ENCODE results near the gene MYO10.
"Not testable (repeated sequence)": the region's sequence is repeated elsewhere in the genome, so short reads cannot be mapped to it uniquely, and the experiment has no call there.

The MYO10 gene

GRCh38 chr5:16936150-16936988, at the start of gene MYO10:
TSS of gene MYO10 (minus strand) at chr5:16936288. CDS start at chr5:16935808, 480 bp downstream.
- intact Hi-C loops (cut with DNase I): no loop called here
- DNase-seq: peak in 37 of 42 donors; percentile 21 to 78 (median 55)

DNA sequence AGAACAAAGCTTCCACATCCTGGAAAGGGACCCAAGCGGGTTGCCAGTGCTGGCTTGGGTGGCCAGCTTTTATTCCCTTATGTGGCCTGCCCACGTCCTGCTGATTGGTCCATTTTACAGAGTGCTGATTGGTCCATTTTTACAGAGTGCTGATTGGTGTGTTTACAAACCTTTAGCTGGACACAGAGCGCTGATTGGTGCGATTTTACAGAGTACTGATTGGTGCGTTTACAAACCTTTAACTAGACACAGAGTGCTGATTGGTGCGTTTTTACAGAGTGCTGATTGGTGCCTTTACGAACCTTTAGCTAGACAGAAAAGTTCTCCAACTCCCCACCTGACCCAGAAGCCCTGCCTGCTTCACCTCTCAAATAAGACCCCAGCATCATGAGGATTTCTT, 49.2 kb upstream of the MYO10 start:
- intact Hi-C loops (cut with DNase I); DNase-seq: not testable (repeated sequence)

GRCh38 chr5:16983972-16984371, 47.9 kb upstream of the MYO10 start:
- DNase-seq: no peak
- intact Hi-C loops (cut with DNase I): no loop called here

DNA sequence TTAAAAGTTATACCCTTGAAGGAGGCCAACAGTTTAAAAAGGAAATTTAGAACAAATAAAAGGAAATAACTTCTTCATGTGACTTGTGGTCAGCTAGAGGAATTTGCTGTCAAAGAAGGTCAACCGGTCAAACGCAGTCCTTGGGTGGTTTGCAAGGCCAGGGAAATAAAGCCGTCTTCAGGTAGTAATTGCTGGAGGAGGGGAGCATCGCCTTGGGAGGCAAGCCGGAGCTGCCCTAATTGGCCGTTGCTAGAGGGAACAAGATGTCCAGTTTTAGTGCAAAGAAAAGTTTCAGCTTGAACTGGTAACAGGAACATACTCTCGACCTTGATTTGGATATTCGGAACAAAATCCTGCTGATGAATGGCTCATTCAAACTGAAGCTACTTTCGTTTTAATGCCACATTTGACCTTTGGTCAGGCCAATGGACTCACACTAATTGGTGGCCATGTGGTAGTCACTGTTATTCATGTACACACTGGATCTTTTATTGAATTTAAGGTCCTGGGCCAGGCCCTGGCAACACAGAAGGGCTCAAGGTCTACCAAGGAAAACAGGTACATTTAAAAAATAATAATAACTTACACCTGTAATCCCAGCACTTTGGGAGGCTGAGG, 47.0 kb upstream of the MYO10 start:
- intact Hi-C loops (cut with DNase I): no loop called here
- DNase-seq: peak in 6 of 42 donors; percentile 3 to 42 (median 20)

DNA sequence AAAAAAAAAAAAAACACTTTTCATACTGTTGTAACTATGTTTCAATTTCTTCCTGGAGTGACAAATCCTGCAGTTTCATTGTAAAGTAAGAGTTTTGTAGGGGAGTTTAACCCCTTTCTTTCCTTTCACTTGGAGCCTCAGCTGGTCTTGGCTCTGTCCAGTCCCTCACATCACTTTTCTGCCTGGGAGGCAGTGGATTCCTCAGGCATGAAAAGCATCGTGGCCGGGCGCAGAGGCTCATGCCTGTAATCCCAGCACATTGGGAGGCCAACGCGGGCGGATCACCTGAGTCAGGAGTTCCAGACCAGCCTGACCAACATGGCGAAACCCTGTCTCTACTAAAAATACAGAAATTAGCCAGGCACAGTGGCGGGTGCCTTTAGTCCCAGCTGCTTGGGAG, 45.6 kb upstream of the MYO10 start:
- intact Hi-C loops (cut with DNase I): no loop called here
- no peak for DNase-seq

GRCh38 chr5:16980983-16981382, 44.9 kb upstream of the MYO10 start:
- no peak for DNase-seq
- intact Hi-C loops (cut with DNase I): no loop called here

DNA sequence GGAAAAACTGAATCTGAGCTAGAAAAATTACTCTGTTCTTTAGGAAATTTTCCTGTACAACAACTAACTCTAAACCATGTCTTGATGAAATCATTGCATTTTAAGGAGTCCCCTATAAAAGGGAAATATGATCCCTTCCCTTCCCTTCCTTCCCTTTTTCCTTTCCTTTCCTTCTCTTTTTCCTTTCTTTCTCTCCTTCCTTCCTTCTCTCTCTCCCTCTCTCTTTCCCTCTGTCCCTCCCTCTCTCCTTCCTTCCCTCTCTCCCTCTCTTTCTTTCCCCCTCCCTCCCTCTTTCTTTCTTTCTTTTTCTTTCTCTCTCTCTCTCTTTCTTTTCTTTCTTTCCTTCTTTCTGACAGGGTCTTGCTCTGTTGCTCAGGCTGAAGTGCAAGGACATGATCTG, 42.2 kb upstream of the MYO10 start:
- intact Hi-C loops (cut with DNase I): no loop called here
- DNase-seq: no peak

GRCh38 chr5:16976625-16977008, 40.5 kb upstream of the MYO10 start:
- intact Hi-C loops (cut with DNase I): no loop called here
- DNase-seq: no peak

DNA sequence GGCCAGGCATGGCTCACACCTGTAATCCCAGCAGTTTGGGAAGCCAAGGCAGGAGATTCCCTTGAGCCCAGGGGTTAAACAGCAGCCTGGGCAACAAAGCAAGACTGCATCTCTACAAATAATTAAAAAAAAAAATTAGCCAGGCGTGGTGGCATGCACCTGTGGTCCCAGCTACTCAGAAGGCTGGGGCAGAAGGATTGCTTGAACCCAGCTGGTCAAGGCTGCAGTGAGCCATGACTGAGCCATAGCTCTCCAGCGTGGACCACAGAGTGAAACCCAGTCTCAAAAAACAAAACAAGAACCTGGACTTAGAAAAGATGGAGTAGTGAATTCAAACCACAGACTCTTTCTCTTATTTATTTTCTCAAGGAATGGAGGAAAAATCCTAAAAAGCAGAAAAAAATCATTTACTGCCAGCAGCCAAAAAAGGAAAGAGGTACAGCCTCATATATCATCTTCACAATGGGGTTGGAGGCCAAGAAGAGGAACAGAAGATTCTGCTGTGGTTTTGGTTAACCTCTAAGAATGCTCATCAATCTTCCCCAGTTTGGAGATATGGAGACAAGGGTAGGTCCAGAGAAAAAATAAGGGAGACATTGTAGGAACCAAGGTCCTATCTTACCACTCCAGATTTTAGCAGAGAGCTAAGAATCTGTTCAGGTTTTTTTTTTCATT, 40.0 kb upstream of the MYO10 start:
- no peak for DNase-seq
- intact Hi-C loops (cut with DNase I): no loop called here

DNA sequence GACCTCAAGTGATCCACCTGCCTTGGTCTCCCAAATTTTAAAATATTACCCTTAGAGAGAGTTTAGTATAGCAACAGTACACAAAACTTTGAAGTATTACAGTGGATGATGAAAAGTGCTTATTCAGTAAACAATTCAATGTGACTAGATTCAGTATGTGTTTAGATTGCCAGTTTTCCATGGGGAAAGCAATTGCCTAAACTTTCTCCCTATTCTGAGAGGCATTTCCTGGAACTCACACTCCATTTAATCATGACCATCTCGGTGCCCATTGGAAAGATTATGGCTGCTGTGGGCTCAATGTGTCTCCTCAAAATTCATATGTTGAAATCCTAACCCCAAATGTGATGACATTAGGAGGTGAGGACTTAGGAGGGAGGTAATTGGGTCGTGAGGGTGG, 38.9 kb upstream of the MYO10 start:
- DNase-seq: no peak
- intact Hi-C loops (cut with DNase I): no loop called here

DNA sequence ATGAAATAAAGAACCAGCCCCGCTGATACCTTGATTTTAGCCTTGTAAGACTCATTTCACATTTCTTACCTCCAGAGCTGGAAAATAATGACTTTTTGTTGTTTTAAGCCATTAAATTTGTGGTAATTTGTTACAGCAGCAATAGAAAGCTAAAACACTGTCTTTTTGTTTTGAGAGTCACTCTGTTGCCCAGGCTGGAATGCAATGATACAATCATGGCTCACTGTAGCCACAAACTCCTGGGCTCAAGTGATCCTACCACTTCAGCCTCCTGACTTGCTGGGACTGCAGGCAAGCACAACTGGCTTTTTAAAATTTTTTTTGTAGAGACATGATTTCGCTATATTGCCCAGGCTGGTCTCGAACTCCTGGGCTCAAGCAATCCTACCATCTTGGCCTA, 34.7 kb upstream of the MYO10 start:
- DNase-seq: no peak
- intact Hi-C loops (cut with DNase I): no loop called here

DNA sequence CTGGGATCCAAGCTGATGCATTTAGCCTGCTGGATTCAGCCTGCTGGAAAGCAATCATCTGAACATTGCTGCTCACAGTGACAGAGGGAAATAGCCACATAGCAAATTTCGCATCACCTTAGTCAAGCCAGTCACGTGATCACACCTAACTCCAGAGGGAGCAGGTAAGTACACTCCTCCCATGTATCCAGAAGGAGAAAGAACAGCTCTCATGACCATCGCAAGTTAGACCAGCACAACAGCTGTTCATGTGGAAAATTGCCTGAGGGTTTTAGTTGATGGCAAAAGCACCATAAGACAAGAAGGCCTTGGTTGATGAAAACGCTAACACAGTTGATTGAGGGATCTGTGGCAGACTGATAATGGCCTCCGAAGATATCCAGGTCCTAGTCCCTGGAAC, 34.2 kb upstream of the MYO10 start:
- no peak for DNase-seq
- intact Hi-C loops (cut with DNase I): no loop called here

DNA sequence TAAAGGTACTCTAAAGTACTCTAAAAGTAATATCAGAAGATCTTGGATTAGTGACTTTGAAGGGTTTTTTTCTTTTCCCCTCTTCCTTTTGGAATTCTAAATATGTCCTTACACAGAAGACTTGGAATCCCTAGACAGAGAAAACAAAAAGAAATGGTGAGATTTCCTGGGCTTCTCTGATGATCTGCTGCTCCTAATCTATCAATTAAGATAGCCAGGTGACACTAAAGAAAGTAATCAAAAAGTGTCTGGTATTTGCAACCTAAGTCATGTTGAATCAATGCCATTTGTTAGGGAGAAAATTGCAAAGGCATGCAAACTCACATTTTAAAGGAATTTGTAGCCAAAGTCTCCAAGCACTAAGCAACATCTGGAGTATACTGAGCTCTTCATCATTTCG, 29.5 kb upstream of the MYO10 start:
- DNase-seq: no peak
- intact Hi-C loops (cut with DNase I): no loop called here

DNA sequence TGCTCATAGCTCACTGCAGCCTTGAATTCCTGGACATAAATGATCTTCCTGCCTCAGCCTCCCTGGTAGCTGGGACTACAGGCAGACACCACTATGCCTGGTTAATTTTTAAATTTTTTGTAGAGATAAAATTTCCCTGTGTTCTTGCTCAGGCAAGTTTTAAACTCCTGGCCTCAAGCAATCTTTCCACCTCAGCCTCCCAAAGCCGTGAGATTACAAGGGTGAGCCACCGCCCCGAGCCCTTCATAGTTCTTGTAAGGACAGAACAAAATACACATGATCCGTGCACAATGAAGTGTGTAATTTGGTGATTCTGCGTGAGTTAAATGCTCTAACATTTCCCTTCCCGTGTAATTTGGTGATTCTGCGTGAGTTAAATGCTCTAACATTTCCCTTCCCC, 27.7 kb upstream of the MYO10 start:
- intact Hi-C loops (cut with DNase I): no loop called here
- DNase-seq: no peak

- no peak for DNase-seq
- intact Hi-C loops (cut with DNase I): no loop called here
Measured at GRCh38 chr5:16961131-16961530, 25.0 kb upstream of the MYO10 start.

DNA sequence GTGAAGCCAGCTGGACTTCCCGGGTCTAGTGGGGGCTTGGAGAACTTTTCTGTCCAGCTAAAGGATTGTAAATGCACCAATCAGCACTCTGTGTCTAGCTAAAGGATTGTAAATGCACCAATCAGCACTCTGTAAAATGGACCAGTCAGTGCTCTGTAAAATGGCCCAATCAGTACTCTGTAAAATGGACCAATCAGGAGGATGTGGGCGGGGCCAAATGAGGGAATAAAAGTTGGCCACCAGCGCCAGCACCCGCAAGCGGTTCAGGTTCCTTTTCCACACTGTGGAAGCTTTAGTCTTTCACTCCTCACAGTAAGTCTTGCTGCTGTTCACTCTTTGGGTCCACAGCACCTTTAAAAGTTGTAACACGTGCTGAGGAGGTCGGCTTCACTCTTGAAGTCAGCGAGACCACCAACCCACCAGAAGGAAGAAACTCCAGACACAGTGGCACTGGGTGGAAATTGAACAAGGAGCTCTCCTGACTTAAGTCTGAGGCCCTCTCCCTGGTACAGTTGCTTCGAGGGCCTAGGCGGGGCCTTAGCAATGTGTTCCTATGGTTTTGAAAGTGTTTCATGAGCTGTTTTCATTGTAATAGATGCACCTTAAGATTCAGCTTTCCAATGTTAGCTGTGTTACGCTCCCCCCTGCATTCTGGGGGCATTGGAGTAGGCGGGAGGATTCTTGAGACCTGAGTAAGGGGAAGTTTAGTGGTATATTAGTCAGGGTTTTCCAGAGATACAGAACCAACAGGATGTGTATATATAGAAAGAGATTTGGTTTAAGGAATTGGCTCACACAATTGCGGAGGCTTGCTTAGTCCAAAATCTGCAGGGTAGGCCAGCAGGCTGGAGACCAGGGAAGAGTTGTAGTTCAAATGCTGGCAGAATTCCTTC, 21.5 kb upstream of the MYO10 start:
- no peak for DNase-seq
- intact Hi-C loops (cut with DNase I): no loop called here

GRCh38 chr5:16953729-16954128, 17.6 kb upstream of the MYO10 start:
- no peak for DNase-seq
- intact Hi-C loops (cut with DNase I): no loop called here

GRCh38 chr5:16952968-16953671, 17.0 kb upstream of the MYO10 start:
- no peak for DNase-seq
- intact Hi-C loops (cut with DNase I): no loop called here

DNA sequence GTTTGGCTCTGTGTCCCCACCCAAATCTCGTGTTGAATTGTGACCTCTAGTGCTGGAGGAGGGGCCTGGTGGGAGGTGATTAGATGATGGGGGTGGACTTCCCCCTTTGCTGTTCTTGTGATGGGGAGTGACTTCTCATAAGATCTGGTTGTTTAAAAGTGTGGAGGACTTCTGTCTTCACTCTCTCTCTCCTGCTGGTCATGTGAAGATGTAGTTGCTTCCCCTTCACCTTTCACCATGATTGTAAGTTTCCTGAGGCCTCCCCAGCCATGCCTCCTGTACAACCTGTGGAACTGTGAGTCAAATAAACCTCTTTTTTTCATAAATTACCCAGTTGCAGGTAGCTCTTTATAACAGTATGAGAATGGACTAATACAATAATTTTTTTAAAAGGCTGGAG, 10.6 kb upstream of the MYO10 start:
- DNase-seq: no peak
- intact Hi-C loops (cut with DNase I): no loop called here

All from head of caudate nucleus (tissue), 42 donors.